Measurements from ENCODE around the gene SF1. TPM values are rescaled to one million over a fixed set of nuclear protein-coding genes. Genes with fewer than 3 reads are reported as not detected.
A peak's percentile ranks its signal among the peaks of the same experiment; 100 is the strongest.

The SF1 gene
- total and polyA plus RNA-seq, 2 of the 8 experiments (the other 6 are each of a cell fraction or from before 2014, with no cell fraction given), result 72.7 to 353 TPM

GRCh38 chr11:64802370-64803157 lies 24.2 kb upstream of the SF1 start (continued):
- TF ChIP-seq EP300 (IDR thresholded peaks at IDR 0.05; ENCODE audit: borderline replicate concordance in 1 of 2, low read depth in 2 of 2, low read length in 2 of 2), result no peak
- TF ChIP-seq HDAC2 (IDR thresholded peaks at IDR 0.05; ENCODE audit: borderline replicate concordance in 1 of 2, low read depth in 2 of 2, low read length in 2 of 2), result peak in 1 of 2 experiments; percentile 74; a peak in 2 of 4 replicates
- TF ChIP-seq SIX5 (IDR thresholded peaks at IDR 0.05; ENCODE audit: low read depth, low read length), result no peak
- TF ChIP-seq SIRT6 (IDR thresholded peaks at IDR 0.05; ENCODE audit: low read length), result no peak
- no peak for TF ChIP-seq ATF3 (IDR thresholded peaks at IDR 0.05; ENCODE audit: insufficient read depth, low read depth, low read length)
- no peak for TF ChIP-seq USF2 (IDR thresholded peaks at IDR 0.05; ENCODE audit: low read length)
- TF ChIP-seq TAF7 (optimal IDR thresholded peaks at IDR 0.05; ENCODE audit: borderline replicate concordance, low read depth, low read length), result no peak
- TF ChIP-seq CHD1 (IDR thresholded peaks at IDR 0.05; ENCODE audit: low read depth, low read length), result no peak
- no peak for TF ChIP-seq SP1 (IDR thresholded peaks at IDR 0.05; ENCODE audit: low read depth, low read length)
- no peak for TF ChIP-seq SIN3A (conservative IDR thresholded peaks at IDR 0.05 in 1 of 2, IDR thresholded peaks at IDR 0.05 in 1 of 2; ENCODE audit: low read depth in 1 of 2, low read length in 2 of 2)
- no peak for TF ChIP-seq SRF (IDR thresholded peaks at IDR 0.05; ENCODE audit: low read depth, low read length)
- no peak for TF ChIP-seq ZNF274 (IDR thresholded peaks at IDR 0.05; ENCODE audit: borderline replicate concordance, extremely low read depth, low read length)
- TF ChIP-seq SAP30 (IDR thresholded peaks at IDR 0.05; ENCODE audit: insufficient read depth, insufficient replicate concordance, low read length), result no peak
- TF ChIP-seq, protein P1, sequence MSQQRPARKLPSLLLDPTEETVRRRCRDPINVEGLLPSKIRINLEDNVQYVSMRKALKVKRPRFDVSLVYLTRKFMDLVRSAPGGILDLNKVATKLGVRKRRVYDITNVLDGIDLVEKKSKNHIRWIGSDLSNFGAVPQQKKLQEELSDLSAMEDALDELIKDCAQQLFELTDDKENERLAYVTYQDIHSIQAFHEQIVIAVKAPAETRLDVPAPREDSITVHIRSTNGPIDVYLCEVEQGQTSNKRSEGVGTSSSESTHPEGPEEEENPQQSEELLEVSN (IDR thresholded peaks at IDR 0.05), result no peak
- no peak for TF ChIP-seq ASH2L (IDR thresholded peaks at IDR 0.05; ENCODE audit: low read length)

Measured in H1 (cell line).